GM18861 (cell line): ENCODE measurements around the gene FAR2.
"Not testable (repeated sequence)": the region's sequence is repeated elsewhere in the genome, so short reads cannot be mapped to it uniquely, and the experiment has no call there.

Experiments
- ATAC-seq: cut with Tn5 transposase; IDR thresholded peaks from one replicate; pipeline ENCODE4 v1.9.1; 2021; ENCODE audit not compliant: unreplicated experiment

FAR2 gene

GRCh38 chr12:29316752-29317151 lies 167.7 kb downstream of the FAR2 start:
- no peak for ATAC-seq

- ATAC-seq: peak; percentile 100
Observed at GRCh38 chr12:29317556-29318363, 168.7 kb downstream of the FAR2 start.

- ATAC-seq: no peak
Observed at GRCh38 chr12:29320295-29321085, 171.4 kb downstream of the FAR2 start.

- ATAC-seq: no peak
Observed at GRCh38 chr12:29322157-29322556, 173.1 kb downstream of the FAR2 start.

- no peak for ATAC-seq
Observed at GRCh38 chr12:29329411-29329810, 180.3 kb downstream of the FAR2 start.

- ATAC-seq: no peak
Observed at GRCh38 chr12:29333178-29333577, 184.1 kb downstream of the FAR2 start.

GRCh38 chr12:29334937-29335336 lies 185.9 kb downstream of the FAR2 start:
- ATAC-seq: no peak

- ATAC-seq: no peak
Observed at GRCh38 chr12:29337325-29337724, 188.2 kb downstream of the FAR2 start.

- no peak for ATAC-seq
Observed at GRCh38 chr12:29343022-29343799, 194.1 kb downstream of the FAR2 start.

- ATAC-seq: no peak
Observed at GRCh38 chr12:29346769-29347421, 197.8 kb downstream of the FAR2 start.

- no peak for ATAC-seq
Observed at GRCh38 chr12:29350080-29350479, 201.0 kb downstream of the FAR2 start.

- no peak for ATAC-seq
Observed at GRCh38 chr12:29354954-29355353, 205.9 kb downstream of the FAR2 start.

- no peak for ATAC-seq
Observed at GRCh38 chr12:29365091-29365490, 216.0 kb downstream of the FAR2 start.

GRCh38 chr12:29374012-29374411 lies 224.9 kb downstream of the FAR2 start:
- no peak for ATAC-seq

GRCh38 chr12:29374913-29375312 lies 225.8 kb downstream of the FAR2 start:
- no peak for ATAC-seq

- no peak for ATAC-seq
Observed at GRCh38 chr12:29376118-29376517, 227.0 kb downstream of the FAR2 start.

GRCh38 chr12:29380536-29381523 lies 231.8 kb downstream of the FAR2 start, which contains the start of gene ERGIC2:
Gene ERGIC2, minus strand, starts transcription at chr12:29381172. Its CDS starts 9,539 bp downstream, at chr12:29371633.
- ATAC-seq: peak; percentile 98

- ATAC-seq: no peak
Observed at GRCh38 chr12:29382251-29382650, 233.2 kb downstream of the FAR2 start.

- ATAC-seq: not testable (repeated sequence)
Observed at GRCh38 chr12:29385194-29385593, 236.1 kb downstream of the FAR2 start.
